HG03354 (cell line): ENCODE results near the gene MAPK9.
"Not testable (repeated sequence)": the region's sequence is repeated elsewhere in the genome, so short reads cannot be mapped to it uniquely, and the experiment has no call there.

Source experiments
- ATAC-seq: cut with Tn5 transposase; IDR thresholded peaks from one replicate; pipeline ENCODE4 v1.9.1; 2021; ENCODE audit warnings: mild to moderate bottlenecking; ENCODE audit not compliant: unreplicated experiment, poor library complexity, severe bottlenecking

Gene MAPK9

DNA sequence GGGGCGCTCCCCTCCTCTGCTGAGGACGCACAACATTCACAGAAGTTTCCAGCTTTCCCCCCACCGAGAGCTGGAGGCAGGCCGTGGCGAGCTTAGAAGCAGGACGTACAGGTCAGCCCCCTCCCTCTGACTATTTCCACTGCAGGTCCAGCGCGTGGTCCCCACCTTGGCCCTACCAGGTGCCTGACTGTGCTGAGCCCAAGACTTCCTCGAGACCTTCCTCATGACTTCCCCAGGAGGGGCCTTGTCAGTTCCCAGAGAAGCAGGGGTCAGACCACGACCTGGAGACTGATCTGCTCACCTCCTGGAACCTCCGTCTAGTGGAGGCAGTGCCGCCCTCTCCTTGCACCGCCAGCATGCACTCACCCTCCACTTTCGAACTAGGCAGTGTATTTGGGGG, 7.1 kb upstream of the MAPK9 start:
- not testable (repeated sequence) for ATAC-seq

DNA sequence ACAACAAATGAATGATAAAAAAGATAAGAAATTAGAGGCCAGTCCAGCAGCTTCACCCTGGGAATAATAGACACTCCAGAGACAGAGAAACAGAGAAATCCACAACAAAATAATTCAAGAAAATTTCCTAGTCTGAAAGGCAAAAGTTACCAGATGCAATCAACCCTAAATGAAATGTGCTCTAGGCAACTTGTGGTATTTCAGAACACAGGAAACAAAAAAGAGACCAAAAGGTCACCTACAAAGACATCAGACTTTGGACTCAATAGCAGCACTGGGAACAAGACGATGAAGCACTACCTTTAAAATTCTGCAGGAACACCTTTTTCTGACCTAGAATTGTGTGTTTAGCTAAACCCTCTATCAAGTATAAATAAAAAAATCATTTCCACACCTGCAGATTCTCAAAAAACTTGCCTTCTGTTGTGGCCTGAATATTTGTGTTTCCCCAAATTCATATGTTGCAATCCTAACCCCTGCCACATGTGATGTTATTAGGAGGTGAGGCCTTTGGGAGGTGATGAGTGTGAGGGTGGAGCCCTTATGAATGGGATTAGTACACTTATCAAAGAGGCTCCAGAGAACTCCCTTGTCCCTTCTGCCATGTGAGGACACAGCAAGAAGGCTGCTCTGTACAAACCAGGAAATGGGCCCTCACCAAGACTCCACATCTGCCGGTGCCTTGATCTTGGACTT, 5.9 kb upstream of the MAPK9 start:
- no peak for ATAC-seq

DNA sequence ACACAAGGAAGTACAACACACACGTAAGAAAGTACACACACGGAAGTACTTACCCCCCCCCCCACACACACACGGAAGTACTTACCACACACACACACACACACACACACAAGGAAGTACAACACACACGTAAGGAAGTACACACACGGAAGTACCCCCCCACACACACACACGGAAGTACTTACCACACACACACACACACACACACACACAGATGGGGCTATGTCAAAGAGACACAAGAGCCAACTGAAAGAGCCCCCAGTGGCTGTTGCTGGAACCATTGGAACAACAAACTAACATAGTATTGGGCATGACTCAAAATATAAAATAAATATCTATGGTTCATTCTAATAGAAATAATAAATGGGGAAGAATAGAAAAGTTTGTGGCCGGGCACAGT, 4.9 kb upstream of the MAPK9 start:
- ATAC-seq: no peak

DNA sequence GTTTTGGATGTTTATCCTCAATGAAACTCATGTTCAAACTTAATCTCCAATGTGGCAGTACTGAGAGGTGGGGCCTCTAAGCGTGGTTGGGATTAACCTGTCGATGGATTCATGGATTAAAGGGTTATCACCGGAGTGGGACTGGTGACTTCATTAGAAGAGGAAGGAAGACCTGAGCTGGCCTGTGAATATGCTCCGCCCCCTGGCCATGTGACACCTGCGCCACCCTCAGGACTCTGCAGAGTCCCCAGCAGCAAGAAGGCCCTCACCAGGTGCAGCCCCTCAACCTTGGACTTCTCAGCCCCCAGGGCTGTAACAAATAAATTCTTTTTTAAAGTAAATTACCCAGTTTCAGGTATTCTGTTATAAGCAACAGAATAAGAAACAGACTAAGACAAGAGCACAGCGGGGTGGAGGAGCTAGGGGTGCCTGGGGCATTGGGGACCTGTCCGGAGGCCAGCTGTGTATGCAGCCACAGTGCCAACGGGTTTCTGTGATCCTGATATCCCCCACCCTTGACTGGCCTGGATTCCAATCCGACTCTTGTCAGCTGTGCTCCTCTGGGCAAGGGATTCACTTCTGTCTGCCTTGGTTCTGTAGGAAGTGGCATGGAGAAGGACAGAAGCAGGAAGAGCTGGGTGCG, 3.2 kb upstream of the MAPK9 start:
- ATAC-seq: no peak

DNA sequence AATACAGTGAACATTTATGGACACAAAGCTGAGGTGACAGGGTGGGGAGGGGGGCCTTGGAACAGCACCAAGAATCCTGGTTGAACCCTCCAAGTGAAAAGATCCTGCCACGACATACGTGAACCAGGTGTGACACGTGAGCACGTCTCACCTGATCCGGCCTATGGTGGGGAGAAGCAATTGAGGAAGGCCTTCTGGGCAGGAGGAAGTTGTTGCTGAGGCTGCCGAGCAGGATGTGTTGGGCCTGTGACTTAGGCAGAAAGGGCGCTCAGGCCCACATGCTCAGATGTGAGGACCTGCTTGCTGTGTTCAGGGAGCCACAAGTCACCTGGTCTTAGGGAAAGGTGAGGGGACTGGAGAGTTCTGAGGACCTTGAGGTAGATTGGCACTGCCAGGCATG, 2.5 kb upstream of the MAPK9 start:
- no peak for ATAC-seq

DNA sequence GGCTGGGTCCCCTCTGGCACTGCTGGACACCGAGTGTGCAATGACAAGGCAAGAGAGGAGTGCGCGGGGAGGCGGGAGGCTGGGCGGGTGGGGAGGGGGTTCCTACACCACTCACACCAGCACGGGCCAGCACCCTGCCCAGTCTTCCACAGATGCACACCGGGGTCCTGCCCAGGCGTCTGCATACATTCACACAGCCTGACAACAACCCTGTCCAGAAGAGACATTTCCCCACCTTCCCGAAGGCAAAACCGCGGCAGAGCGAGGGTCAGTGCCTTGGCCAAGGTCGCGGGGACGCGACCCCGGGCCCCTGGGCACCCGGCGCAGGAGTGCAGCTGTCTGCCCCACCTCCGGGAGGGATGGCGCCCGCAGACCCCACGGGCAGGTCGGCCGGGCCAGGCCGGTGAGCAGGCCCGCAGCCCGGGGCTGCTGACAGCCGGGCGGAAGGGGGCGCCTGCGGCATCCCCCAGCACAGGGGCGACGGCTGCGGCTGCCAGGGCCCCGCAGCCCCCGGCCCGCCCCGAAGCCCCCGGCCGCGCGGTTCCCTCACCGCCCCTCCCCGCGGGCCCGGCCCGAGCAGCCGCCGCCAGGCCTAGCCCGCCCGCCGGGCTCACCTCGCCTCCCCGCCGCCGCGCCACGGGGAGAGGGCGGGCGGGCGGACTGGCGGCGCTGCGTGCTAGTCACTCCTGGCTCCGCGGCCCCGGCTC, 496 bp downstream of the MAPK9 start:
- ATAC-seq: peak; percentile 43

DNA sequence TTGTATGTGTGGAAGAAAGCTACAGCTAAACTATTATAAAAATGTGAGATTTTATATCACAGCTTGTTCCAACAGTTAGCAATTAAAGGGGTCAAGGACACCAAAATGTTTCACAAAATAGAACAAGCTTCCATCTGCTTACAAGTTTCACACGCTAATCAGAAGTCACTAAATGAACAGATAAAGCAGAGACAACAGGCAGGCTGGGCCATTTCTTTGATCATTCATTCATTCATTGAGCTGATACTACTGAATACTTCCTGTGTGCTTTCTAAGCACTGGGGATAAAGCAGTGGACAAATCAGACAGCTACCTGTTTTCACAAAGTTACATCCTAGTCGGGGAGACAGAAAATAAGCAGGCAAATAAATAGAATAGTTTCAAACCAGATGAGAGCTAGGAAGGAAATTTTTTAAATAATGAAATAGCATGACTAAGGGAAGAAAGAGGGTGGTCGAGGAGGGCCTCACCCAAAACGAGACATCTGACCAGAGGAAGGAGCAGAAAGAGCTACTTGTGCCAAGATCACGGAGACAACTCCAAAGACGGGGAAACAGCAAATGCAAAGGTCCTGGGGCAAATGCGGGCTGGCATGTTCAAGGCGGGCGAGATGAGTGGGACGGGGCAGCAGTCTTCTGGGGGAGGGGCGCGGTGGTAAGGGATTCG, 1.2 kb downstream of the MAPK9 start:
- ATAC-seq: no peak

DNA sequence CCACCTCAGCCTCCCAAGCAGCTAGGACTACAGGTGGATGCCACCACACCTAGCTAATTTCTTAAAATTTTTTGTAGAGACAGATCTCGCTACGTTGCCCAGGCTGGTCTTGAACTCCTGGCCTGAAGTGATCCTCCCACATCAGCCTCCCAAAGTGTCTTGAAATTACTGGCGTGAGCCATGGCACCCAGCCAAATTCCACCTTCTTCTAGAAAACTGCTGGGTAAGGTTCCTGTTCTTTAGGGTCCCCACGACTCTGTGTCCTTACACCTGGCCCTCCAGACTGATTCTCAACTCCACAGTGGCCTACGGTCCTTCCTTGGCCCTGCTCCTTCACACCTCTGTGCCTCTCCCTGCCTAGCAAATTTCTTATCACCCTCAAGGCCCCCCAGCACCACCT, 1.9 kb downstream of the MAPK9 start:
- ATAC-seq: no peak

DNA sequence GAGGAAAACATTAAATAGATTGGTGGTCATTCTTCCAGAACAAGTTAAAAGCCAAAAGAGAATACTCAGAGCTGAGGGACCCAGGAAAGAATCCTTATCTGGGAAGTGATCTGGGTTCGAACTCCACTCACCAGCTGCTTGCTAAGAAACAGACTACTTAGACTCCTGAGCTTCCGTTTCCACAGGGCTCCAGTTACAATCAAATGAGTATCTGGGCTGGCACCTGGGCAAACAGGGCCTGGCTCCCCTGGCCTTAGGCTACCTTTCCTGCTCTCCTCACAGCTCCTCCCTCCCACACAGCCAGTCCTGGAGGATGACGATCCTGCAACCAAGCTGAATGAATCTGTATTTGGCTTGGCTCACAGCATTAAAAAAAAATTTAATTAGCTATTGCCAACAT, 2.5 kb downstream of the MAPK9 start:
- ATAC-seq: no peak

DNA sequence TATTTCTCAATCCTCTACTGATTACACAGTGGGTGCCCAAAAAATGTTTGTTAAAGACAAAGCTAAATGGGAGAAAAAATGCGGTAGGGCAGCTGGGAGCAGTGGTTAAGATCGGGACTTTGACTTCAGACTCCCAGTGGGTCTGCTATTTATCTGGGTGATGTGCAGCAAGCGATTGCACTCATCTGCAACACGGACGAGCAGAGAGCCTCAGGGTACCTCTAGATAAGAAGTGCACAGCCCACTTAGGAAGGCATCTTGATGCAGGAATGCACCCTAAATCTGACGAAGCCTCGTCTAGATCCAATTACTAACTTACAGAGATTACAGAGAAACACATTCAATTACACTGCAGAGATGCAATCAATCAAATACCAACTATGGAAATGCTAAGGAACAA, 4.0 kb downstream of the MAPK9 start:
- no peak for ATAC-seq

DNA sequence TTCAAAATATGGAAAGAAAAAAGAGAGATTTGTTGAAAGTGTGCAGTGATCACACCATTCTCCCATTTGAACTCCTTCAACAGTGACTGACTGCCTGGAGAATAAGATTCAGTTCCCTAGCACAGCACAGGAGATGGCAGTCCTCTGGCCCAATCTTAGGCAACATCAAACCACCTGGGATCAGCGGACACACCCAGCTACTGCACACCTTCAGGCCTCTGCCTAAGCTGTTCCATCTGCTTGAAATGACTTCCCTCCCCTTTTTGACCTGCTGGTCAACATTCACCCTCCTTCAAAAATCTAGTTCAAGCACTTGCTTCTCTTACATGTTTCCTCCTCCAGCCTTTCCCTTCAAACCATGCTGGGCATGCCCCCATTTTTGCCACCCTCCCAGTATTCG, 4.5 kb downstream of the MAPK9 start:
- ATAC-seq: no peak

DNA sequence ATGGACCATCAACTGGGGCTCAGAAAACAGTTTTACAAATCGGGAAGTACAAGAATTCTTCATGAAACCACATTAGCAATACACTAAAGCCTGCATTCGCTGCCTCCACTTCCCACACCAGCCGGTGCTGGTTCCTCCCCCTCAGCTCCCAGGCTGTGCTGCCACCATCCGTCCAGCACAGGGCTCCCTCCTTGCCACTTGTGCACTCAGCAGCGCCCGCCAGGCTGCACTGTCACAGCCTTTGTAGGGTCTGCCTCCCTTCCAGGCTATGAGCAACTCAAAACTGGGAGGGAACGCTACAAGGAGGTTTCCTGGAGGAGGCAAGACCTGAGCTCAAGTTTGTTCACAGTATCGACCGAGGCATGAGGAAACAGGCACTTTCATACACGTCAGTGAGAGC, 7.7 kb downstream of the MAPK9 start:
- no peak for ATAC-seq

DNA sequence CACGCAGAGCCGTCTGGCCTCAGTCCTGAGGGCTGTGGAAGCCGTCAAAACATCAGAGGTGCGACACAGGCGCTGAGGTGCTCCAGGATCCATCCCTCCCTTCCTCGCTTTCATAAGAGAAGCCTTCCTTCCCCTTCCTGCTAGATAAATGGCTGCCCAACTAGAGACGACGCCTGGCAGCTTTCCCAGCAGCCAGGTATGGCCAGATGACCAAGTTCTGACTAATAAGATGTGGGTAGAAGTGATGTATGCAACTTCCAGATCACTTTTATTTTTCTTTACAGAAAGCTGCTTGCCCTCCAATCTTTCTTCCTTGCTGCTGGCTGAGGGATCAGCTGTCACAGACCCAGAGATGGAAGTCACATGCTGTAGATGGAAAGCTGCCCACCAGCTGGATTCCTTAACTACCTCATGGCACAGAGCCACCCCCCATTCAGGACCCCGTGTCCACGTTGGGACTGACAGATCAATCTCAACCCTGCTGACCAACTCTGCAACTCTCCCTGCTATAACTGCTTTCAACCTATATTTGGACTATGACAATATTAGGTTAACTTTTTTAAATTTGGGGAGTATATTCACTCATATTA, 8.8 kb downstream of the MAPK9 start:
- ATAC-seq: no peak

DNA sequence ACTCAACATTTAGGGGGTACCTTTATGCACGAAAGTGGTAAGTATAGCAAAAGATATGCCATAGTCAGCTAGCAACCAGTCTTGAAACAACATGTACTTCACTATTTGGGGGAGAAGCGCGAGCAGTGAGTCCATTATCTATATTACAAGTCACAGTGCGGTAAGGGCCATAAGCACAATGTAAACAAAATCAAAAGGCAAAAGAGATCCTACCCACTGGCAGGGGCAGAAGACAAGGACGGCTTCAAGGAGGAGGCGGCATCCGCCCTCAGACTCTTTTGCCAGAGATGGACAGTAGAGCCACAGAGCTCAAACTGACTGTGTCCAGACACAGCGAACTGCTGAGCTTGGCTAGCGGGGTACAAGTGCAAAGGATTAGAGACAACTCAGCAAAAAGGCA, 9.6 kb downstream of the MAPK9 start:
- ATAC-seq: no peak

DNA sequence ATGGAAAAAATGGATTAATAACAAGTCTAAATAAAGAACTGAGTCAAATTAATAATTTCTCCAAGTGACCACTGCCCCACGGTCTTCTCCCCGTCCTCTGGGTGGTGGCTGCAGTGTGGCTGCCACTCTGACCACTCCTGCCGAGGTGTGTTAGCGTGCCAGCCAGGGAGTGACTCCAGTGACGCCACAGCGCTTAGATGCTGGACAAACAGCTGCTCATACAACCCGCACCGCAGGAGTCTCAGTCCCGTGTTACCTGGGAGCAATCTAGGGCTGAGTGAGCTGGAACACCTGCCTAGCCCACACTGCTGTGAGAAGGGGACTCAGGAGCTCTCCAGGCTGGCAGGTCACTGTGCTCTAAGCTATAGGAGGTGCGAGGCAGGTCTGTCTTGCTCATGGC, 10.2 kb downstream of the MAPK9 start:
- ATAC-seq: no peak

DNA sequence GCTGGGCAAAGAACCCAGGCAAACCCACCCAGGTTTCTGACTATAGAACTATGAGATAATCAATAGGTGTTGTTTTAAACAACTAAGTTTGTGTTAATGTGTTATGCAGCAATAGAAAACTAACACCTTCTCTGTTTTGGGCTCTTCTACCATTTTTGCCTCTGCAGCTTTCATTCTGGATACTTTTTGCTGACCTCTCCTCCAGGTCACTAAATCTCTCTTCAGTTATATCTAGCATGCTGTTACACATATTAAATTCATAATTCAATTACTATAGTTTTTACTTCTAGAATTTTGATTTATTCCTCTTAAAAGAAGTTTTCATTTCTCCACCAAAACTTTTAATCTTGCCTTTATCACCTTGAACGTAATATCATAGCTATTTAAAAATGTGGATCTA, 17.2 kb downstream of the MAPK9 start:
- no peak for ATAC-seq

DNA sequence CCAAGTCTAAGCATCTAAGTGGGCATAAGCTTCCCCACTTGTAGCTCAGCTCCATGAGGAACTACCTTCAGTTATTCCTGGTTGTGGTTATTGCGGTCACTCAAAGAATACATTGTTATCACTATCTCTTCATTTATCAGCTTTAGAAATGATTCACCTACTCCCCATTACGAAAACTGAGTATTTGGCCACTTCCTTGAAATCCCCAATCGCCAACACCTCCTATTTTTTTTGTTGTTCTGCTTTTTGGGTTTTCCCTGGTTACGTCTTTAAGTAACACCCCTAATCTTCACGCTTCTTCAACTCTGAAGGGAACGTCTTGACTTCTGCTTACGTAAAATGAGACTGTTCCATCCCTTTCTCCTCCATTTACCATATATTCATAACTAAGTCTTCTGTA, 20.7 kb downstream of the MAPK9 start:
- ATAC-seq: no peak

DNA sequence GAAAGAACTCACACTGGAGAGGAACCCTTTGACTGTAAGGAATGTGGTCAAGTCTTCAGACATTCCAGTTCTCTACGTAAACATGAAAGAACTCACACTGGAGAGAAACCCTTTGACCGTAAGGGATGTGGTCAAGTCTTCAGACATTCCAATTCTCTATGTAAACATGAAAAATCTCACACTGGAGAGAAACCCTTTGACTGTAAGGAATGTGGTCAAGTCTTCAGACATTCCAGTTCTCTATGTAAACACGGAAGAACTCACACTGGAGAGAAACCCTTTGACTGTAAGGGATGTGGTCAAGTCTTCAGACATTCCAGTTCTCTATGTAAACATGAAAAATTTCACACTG, 32.6 kb downstream of the MAPK9 start:
- no peak for ATAC-seq

DNA sequence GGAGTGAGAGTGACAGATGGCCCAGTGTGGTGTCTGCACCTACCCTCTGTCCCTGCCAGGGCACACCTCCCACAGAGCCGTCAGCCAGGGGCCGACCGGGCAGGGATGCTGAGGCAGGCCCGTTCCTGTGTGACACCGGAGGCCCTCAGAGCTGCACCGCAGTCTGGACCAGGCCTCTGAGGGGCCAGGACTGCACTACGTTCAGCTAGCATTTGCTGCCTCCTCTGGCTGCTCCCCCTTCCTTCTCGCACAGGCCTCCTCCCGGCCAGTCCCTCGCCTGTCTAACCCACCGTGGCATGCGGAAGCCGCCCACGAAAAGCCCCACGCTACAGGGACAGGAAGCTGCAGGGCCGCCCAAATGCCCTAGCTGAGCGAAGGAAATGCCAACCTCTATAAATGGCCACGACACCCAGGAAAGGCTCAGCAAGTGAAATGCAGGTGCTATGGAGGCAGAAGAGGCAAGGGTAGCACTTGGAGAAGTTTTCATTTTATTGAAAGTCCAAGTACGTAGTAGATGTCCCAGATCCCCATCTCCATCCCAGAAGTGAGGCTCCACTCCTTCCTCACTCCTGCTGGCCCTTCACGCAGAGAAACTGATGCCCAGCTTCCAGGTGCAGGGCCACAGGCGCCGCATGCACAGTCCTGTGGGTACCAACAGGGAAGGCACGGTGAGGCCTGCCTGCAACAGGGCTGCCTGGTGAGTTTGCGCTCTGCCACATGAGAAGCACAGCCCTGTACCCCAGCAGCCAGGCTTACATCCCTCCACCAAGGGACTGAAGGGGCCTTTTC, 38.7 kb downstream of the MAPK9 start:
- no peak for ATAC-seq

DNA sequence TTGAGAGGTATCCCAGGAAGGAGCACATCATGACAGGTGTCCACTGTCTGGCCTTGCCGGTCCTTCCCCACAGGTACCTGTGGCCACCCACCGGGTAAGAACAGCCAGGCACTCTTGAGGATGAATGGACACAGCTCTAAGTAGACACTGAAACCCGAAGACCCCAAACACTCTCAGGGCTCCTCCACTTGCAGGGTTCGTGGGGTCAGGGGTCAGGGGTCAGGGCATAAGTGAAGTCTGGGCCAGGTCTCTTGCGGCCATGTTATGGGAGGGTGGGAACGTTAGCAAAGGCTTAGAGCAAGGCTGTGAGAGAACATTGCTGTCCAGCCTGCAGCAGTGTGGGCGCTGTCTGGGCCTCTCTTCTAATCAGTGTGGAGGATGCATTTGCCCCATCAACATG, 40.0 kb downstream of the MAPK9 start:
- no peak for ATAC-seq
